HEK293 (cell line): ENCODE measurements around the gene SULT2A1.

Experiments
- CTCF ChIA-PET: fragments of 350-600 bp; formaldehyde crosslinking; extraction: SDS; loops from one replicate; lab custom pipeline; 2021; ENCODE audit warnings: antibody characterized with exemption; lab: Yijun Ruan, JAX
- POLR2A ChIA-PET: fragments of 300-600 bp; formaldehyde crosslinking; extraction: SDS; loops from one replicate; lab custom pipeline; 2020; ENCODE audit warnings: antibody characterized with exemption, inconsistent platforms; lab: Yijun Ruan, JAX
- H3K27ac ChIP-seq: fragments of 200-500 bp; sonication (Bioruptor generic); 2 replicates; pipeline ENCODE4 v1.5.1; 2014; ENCODE audit warnings: low read depth, low read length, control low read depth, inconsistent platforms; ENCODE audit errors: extremely low read depth
- H3K36me3 ChIP-seq, 2 experiments: fragments of 200-500 bp in 1 of 2; sonication (Bioruptor generic) in 1 of 2; 1 replicate in 1 of 2; 2 replicates in 1 of 2; pipeline ENCODE4 v1.5.1; 2014 to 2017; ENCODE audit warnings: inconsistent platforms in 2 of 2, low read length in 2 of 2; ENCODE audit not compliant: control insufficient read depth in 2 of 2, insufficient read depth in 1 of 2
- H3K4me1 ChIP-seq: fragments of 200-500 bp; sonication (Bioruptor generic); 2 replicates; pipeline ENCODE4 v1.5.1; 2014; ENCODE audit warnings: mild to moderate bottlenecking, low read length, inconsistent platforms; ENCODE audit not compliant: control insufficient read depth, insufficient read depth
- H3K4me3 ChIP-seq: 2 replicates; pipeline ENCODE4 v1.5.1; 2011; ENCODE audit warnings: low read depth, mild to moderate bottlenecking, control low read depth, low read length, moderate library complexity
- H3K9me3 ChIP-seq: fragments of 200-500 bp; sonication (Bioruptor generic); 2 replicates; pipeline ENCODE4 v1.5.1; 2014; ENCODE audit warnings: low read depth, low read length, inconsistent platforms; ENCODE audit not compliant: control insufficient read depth, insufficient read depth
- ATF2 ChIP-seq: fragments of 450-650 bp; formaldehyde crosslinking; IDR thresholded peaks from 2 replicates; pipeline ENCODE4 v1.5.1; 2016; ENCODE audit warnings: missing biosample characterization, missing genetic modification characterization, low read depth
- BCL11B ChIP-seq: fragments of 450-650 bp; formaldehyde crosslinking; IDR thresholded peaks from 2 replicates; pipeline ENCODE4 v1.5.1; 2016; ENCODE audit warnings: low read depth, missing biosample characterization, missing genetic modification characterization
- EGR2 ChIP-seq: fragments of 450-650 bp; formaldehyde crosslinking; IDR thresholded peaks from 2 replicates; pipeline ENCODE4 v1.5.1; 2016; ENCODE audit warnings: low read depth, missing biosample characterization, missing genetic modification characterization
- GLIS1 ChIP-seq: fragments of 450-650 bp; formaldehyde crosslinking; IDR thresholded peaks from 2 replicates; pipeline ENCODE4 v1.5.1; 2016; ENCODE audit warnings: missing biosample characterization, missing genetic modification characterization
- GLIS2 ChIP-seq: fragments of 450-650 bp; formaldehyde crosslinking; IDR thresholded peaks from 2 replicates; pipeline ENCODE4 v1.5.1; 2016; ENCODE audit warnings: missing biosample characterization, missing genetic modification characterization
- OSR2 ChIP-seq: fragments of 450-650 bp; formaldehyde crosslinking; IDR thresholded peaks from 2 replicates; pipeline ENCODE4 v1.5.1; 2016; ENCODE audit warnings: missing biosample characterization, missing genetic modification characterization
- OVOL3 ChIP-seq: fragments of 450-650 bp; formaldehyde crosslinking; IDR thresholded peaks from 2 replicates; pipeline ENCODE4 v1.5.1; 2016; ENCODE audit warnings: missing biosample characterization, missing genetic modification characterization
- SP2 ChIP-seq: fragments of 450-650 bp; formaldehyde crosslinking; IDR thresholded peaks from 2 replicates; pipeline ENCODE4 v1.5.1; 2016; ENCODE audit warnings: missing biosample characterization, missing genetic modification characterization
- SP3 ChIP-seq: fragments of 450-650 bp; formaldehyde crosslinking; IDR thresholded peaks from 2 replicates; pipeline ENCODE4 v1.5.1; 2016; ENCODE audit warnings: missing biosample characterization, missing genetic modification characterization
- TCF7L2 ChIP-seq: IDR thresholded peaks from 2 replicates; pipeline ENCODE4 v1.6.1; 2011; ENCODE audit warnings: low read depth, mild to moderate bottlenecking, inconsistent platforms, low read length, moderate library complexity, borderline replicate concordance
- ZBTB21 ChIP-seq: fragments of 450-650 bp; formaldehyde crosslinking; IDR thresholded peaks from 2 replicates; pipeline ENCODE4 v1.5.1; 2017; ENCODE audit warnings: missing biosample characterization, missing genetic modification characterization
- ZNF112 ChIP-seq: fragments of 450-650 bp; formaldehyde crosslinking; IDR thresholded peaks from 2 replicates; pipeline ENCODE4 v1.5.0; 2017; ENCODE audit warnings: missing biosample characterization, missing genetic modification characterization
- ZNF223 ChIP-seq: fragments of 450-650 bp; formaldehyde crosslinking; IDR thresholded peaks from 2 replicates; pipeline ENCODE4 v1.5.1; 2016; ENCODE audit warnings: missing biosample characterization, missing genetic modification characterization
- ZNF248 ChIP-seq: fragments of 450-650 bp; formaldehyde crosslinking; IDR thresholded peaks from 2 replicates; pipeline ENCODE4 v1.5.1; 2017; ENCODE audit warnings: missing biosample characterization, missing genetic modification characterization
- ZNF335 ChIP-seq: fragments of 450-650 bp; formaldehyde crosslinking; conservative IDR thresholded peaks from 2 replicates; pipeline ENCODE4 v1.5.1; 2016; ENCODE audit warnings: missing biosample characterization, missing genetic modification characterization
- ZNF416 ChIP-seq: fragments of 450-650 bp; formaldehyde crosslinking; IDR thresholded peaks from 2 replicates; pipeline ENCODE4 v1.5.1; 2016; ENCODE audit warnings: missing biosample characterization, missing genetic modification characterization
- ZNF473 ChIP-seq: fragments of 450-650 bp; formaldehyde crosslinking; IDR thresholded peaks from 2 replicates; pipeline ENCODE4 v1.5.1; 2017; ENCODE audit warnings: missing biosample characterization, missing genetic modification characterization
- ZNF501 ChIP-seq: fragments of 450-650 bp; formaldehyde crosslinking; IDR thresholded peaks from 2 replicates; pipeline ENCODE4 v1.5.1; 2016; ENCODE audit warnings: missing biosample characterization, missing genetic modification characterization
- ZNF600 ChIP-seq: fragments of 450-650 bp; formaldehyde crosslinking; IDR thresholded peaks from 2 replicates; pipeline ENCODE4 v1.5.1; 2016; ENCODE audit warnings: missing biosample characterization, missing genetic modification characterization
- ZNF785 ChIP-seq: fragments of 450-650 bp; formaldehyde crosslinking; IDR thresholded peaks from 2 replicates; pipeline ENCODE4 v1.5.1; 2016; ENCODE audit warnings: missing biosample characterization, missing genetic modification characterization
- ZSCAN4 ChIP-seq: fragments of 450-650 bp; formaldehyde crosslinking; IDR thresholded peaks from 2 replicates; pipeline ENCODE4 v1.5.1; 2017; ENCODE audit warnings: missing biosample characterization, missing genetic modification characterization
- TF ChIP-seq, protein P1 (sequence below): fragments of 450-650 bp; formaldehyde crosslinking; IDR thresholded peaks from 2 replicates; pipeline ENCODE4 v1.5.1; 2016; ENCODE audit warnings: missing biosample characterization, missing genetic modification characterization
- TF ChIP-seq, protein P2 (sequence below): fragments of 450-650 bp; formaldehyde crosslinking; IDR thresholded peaks from 2 replicates; pipeline ENCODE4 v1.5.1; 2016; ENCODE audit warnings: missing biosample characterization, missing genetic modification characterization
- TF ChIP-seq, protein P3 (sequence below): fragments of 450-650 bp; formaldehyde crosslinking; IDR thresholded peaks from 2 replicates; pipeline ENCODE4 v1.5.1; 2016; ENCODE audit warnings: missing biosample characterization, missing genetic modification characterization

SULT2A1 gene

DNA sequence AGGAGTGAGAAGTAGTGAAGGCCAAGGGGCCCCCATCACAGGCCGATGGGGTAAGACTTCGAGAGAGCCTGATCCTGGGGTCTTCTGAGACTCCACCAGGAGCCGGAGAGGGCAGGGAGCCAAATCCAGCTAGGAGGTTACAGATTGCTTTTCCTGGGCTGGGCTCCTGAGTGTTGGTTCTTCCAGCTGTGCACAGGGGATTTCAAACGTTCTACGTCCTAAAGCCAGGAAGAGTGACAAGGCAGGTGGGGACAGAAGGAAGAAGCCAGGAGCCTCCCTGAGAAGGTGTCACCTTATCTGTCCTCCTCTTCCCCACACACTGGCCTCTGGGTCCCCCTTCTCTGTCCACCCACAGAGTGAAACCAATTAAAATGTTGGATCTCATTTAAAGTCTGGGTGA is 43.2 kb downstream of the SULT2A1 start (continued):
- TF ChIP-seq, protein P1, sequence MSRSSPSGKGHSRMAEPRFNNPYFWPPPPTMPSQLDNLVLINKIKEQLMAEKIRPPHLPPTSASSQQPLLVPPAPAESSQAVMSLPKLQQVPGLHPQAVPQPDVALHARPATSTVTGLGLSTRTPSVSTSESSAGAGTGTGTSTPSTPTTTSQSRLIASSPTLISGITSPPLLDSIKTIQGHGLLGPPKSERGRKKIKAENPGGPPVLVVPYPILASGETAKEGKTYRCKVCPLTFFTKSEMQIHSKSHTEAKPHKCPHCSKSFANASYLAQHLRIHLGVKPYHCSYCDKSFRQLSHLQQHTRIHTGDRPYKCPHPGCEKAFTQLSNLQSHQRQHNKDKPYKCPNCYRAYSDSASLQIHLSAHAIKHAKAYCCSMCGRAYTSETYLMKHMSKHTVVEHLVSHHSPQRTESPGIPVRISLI (tag by site-specific recombination), result no peak
- TF ChIP-seq ZNF501 (no peak), ZNF416 (tag by site-specific recombination) (no peak), SP2 (tag by site-specific recombination) (no peak), TCF7L2 (no peak), OSR2 (tag by site-specific recombination) (no peak)

- TF ChIP-seq, protein P2, sequence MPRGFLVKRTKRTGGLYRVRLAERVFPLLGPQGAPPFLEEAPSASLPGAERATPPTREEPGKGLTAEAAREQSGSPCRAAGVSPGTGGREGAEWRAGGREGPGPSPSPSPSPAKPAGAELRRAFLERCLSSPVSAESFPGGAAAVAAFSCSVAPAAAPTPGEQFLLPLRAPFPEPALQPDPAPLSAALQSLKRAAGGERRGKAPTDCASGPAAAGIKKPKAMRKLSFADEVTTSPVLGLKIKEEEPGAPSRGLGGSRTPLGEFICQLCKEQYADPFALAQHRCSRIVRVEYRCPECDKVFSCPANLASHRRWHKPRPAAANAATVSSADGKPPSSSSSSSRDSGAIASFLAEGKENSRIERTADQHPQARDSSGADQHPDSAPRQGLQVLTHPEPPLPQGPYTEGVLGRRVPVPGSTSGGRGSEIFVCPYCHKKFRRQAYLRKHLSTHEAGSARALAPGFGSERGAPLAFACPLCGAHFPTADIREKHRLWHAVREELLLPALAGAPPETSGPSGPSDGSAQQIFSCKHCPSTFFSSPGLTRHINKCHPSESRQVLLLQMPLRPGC, result no peak
- no peak for TF ChIP-seq ZSCAN4 (tag by site-specific recombination)
- no peak for TF ChIP-seq ZNF600
- no peak for TF ChIP-seq OVOL3 (tag by site-specific recombination)
- TF ChIP-seq ZNF248 (tag by site-specific recombination), result no peak
- no peak for TF ChIP-seq ZBTB21
- TF ChIP-seq ZNF335 (tag by site-specific recombination), result no peak
- no peak for TF ChIP-seq SP3 (tag by site-specific recombination)
- TF ChIP-seq ZNF112, result no peak
- no peak for TF ChIP-seq SP2 (tag by site-specific recombination)
- no peak for TF ChIP-seq ZNF785 (tag by site-specific recombination)
- TF ChIP-seq, protein P3, sequence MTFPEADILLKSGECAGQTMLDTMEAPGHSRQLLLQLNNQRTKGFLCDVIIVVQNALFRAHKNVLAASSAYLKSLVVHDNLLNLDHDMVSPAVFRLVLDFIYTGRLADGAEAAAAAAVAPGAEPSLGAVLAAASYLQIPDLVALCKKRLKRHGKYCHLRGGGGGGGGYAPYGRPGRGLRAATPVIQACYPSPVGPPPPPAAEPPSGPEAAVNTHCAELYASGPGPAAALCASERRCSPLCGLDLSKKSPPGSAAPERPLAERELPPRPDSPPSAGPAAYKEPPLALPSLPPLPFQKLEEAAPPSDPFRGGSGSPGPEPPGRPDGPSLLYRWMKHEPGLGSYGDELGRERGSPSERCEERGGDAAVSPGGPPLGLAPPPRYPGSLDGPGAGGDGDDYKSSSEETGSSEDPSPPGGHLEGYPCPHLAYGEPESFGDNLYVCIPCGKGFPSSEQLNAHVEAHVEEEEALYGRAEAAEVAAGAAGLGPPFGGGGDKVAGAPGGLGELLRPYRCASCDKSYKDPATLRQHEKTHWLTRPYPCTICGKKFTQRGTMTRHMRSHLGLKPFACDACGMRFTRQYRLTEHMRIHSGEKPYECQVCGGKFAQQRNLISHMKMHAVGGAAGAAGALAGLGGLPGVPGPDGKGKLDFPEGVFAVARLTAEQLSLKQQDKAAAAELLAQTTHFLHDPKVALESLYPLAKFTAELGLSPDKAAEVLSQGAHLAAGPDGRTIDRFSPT, result no peak
- TF ChIP-seq GLIS1 (tag by site-specific recombination), result no peak
- no peak for TF ChIP-seq ATF2
- TF ChIP-seq ZNF501, result no peak
- TF ChIP-seq BCL11B (tag by site-specific recombination), result no peak
- no peak for TF ChIP-seq ZNF473 (tag by site-specific recombination)
- TF ChIP-seq ZNF223 (tag by site-specific recombination), result no peak
- TF ChIP-seq GLIS2, result no peak
- no peak for TF ChIP-seq EGR2 (tag by site-specific recombination)
- Histone ChIP-seq H3K27ac (no peak overlapping the region), H3K9me3 (no peaks in the 10 kb centered on the region), H3K36me3 (no peaks in the 10 kb centered on the region), H3K4me3 (no peak overlapping the region), H3K4me1 (no peaks in the 10 kb centered on the region)
- POLR2A ChIA-PET, result no interaction called here
- CTCF ChIA-PET, result interaction anchor here (0.6 to 2.9 kb wide), 8 partner anchors 10 to 250 kb away, joined by 3 to 22 read pairs (median 4); no protein-coding TSS in a partner anchor
Observed at GRCh38 chr19:47839913-47840312, 46.2 kb downstream of the SULT2A1 start.
